Adrenal gland (tissue), 12 donors: Measurements from ENCODE around the gene LRTM1. TPM values are rescaled to one million over a fixed set of nuclear protein-coding genes. Genes with fewer than 3 reads are reported as not detected.

Source experiments
- DNase-seq, 7 donors: peaks; one replicate each; pipeline ENCODE4 v3.0.0-alpha.2; 2019 to 2020
- H3K27ac ChIP-seq, 5 donors: fragments of 200-600 bp; sonication (generic) in 4 of 5; 1 replicate in 3 of 5; 2 replicates in 2 of 5; pipeline versions ENCODE4 v1.5.1 to v1.8.0; 2016 to 2020; ENCODE audit warnings: mild to moderate bottlenecking in 1 of 5
- H3K27me3 ChIP-seq: fragments of 200-600 bp; 2 replicates; pipeline ENCODE4 v1.8.0; 2021
- H3K36me3 ChIP-seq, 2 donors: fragments of 200-600 bp; replicated peaks in 1 of 2; 1 replicate in 1 of 2; 2 replicates in 1 of 2; pipeline versions ENCODE4 v1.5.1 to v1.8.0; 2018 to 2022
- H3K4me1 ChIP-seq, 2 donors: fragments of 200-600 bp; replicated peaks in 1 of 2; 1 replicate in 1 of 2; 2 replicates in 1 of 2; pipeline versions ENCODE4 v1.5.1 to v1.8.0; 2018 to 2021
- H3K4me3 ChIP-seq, 4 donors: fragments of 200-600 bp; sonication (generic) in 3 of 4; one replicate each; pipeline ENCODE4 v1.5.1; 2016 to 2018
- H3K9me3 ChIP-seq, 3 donors: fragments of 200-600 bp; sonication (generic) in 1 of 3; replicated peaks in 1 of 3; 1 replicate in 2 of 3; 2 replicates in 1 of 3; pipeline versions ENCODE4 v1.5.1 to v1.8.0; 2016 to 2021
- CTCF ChIP-seq, 6 experiments: fragments of 450-650 bp in 4 of 6; fragments of 200-600 bp in 2 of 6; sonication (generic) in 1 of 6; IDR thresholded peaks; 1 replicate in 5 of 6; 2 replicates in 1 of 6; pipeline versions ENCODE4 v1.5.1 to v1.8.0; 2016 to 2021; ENCODE audit warnings: antibody characterized with exemption in 6 of 6, mild to moderate bottlenecking in 2 of 6, moderate library complexity in 1 of 6
- POLR2A ChIP-seq, 2 donors: fragments of 450-650 bp; IDR thresholded peaks; one replicate each; pipeline ENCODE4 v1.6.1; 2017; ENCODE audit warnings: antibody characterized with exemption in 2 of 2, mild to moderate bottlenecking in 2 of 2, moderate library complexity in 1 of 2
- WGBS, 4 donors: extraction: QIAGEN DNeasy Blood & Tissue Kit in 2 of 4; methylation state at CpG; one replicate each; pipeline versions ENCODE4 v1.1.5 to v1.1.7; 2013 to 2017; 5-methylcytosine and 5-hydroxymethylcytosine counted together
- intact Hi-C, 2 donors: fragments of 100-400 bp; cut with DNase I; formaldehyde crosslinking; loops; one replicate each; pipeline versions ENCODE4 v1.14.1 to v1.15.0; 2022 to 2023
- polyA plus RNA-seq, 3 donors: library from polyadenylated mRNA; stranded (reverse); fragments of 200-250 nt in 2 of 3; fragments of 350-450 nt in 1 of 3; fragmentation: Illumina TruSeq in 1 of 3; extraction: RNeasy Lipid Tissue Mini Kit (QIAGEN cat#74804) in 1 of 3; gene quantifications; one replicate each; pipeline ENCODE4 v1.2.3, GENCODE V29; 2013 to 2014
- total RNA-seq, 9 donors: library from RNA; depleted of rRNA in 4 of 9; stranded (reverse); fragments of >200 nt in 4 of 9; fragments of 120-200 nt in 1 of 9; fragmentation: NEBNext Ultra II Directional in 1 of 9; extraction: Animal tissue kit (Norgen Biotek cat#: 25700) in 1 of 9; gene quantifications; one replicate each; pipeline versions ENCODE4 v1.1.0 to v1.2.4, GENCODE V29; 2013 to 2023
- donor health status: healthy with polysubstance abuse.
- donor health status: Bipolar disorder and iron deficiency.
- donor health status: DM: yes; HTN: yes; CAD: no.
- donor health status: DM: no; HTN: no; CAD: no.
- donor health status: DM: no; HTN: no; CAD: no.
- donor health status: DM: yes; HTN: yes; CAD: no.

The LRTM1 gene
- total and polyA plus RNA-seq, 12 donors = 0.16 to 0.39 TPM; not detected in 10

GRCh38 chr3:54899273-54899672, 28.6 kb downstream of the LRTM1 start:
- TF ChIP-seq CTCF (IDR thresholded peaks at IDR 0.05) = no peak
- TF ChIP-seq POLR2A (IDR thresholded peaks at IDR 0.05) = no peak
- H3K4me1 ChIP-seq = peaks cover 12 to 25% of the 10 kb centered on the region in 2 donors
- 77 to 91% (median 83%) methylated on average over 6 of the region's 6 CpGs for WGBS, 4 donors
- no peaks in the 10 kb centered on the region for H3K27me3 ChIP-seq
- DNase-seq = no peak
- H3K27ac ChIP-seq = no peak overlapping the region
- no peaks in the 10 kb centered on the region for H3K9me3 ChIP-seq
- no peaks in the 10 kb centered on the region for H3K36me3 ChIP-seq
- no peak overlapping the region for H3K4me3 ChIP-seq
- intact Hi-C loops = no loop called here

- Histone ChIP-seq H3K27me3 (no peaks in the 10 kb centered on the region), H3K4me3 (no peak overlapping the region), H3K9me3 (no peaks in the 10 kb centered on the region), H3K4me1 (peaks cover 21 to 25% of the 10 kb centered on the region in 2 donors), H3K27ac (no peak overlapping the region), H3K36me3 (no peaks in the 10 kb centered on the region)
- WGBS, 4 donors = 56 to 71% (median 70%) methylated on average over 3 of the region's 3 CpGs
- TF ChIP-seq POLR2A (IDR thresholded peaks at IDR 0.05) (no peak), CTCF (IDR thresholded peaks at IDR 0.05) (no peak)
- intact Hi-C loops = no loop called here
- DNase-seq = no peak
These were observed 30.7 kb downstream of the LRTM1 start for GRCh38 chr3:54897028-54897711.

GRCh38 chr3:54895613-54896012, 32.2 kb downstream of the LRTM1 start:
- Histone ChIP-seq H3K4me3 (no peak overlapping the region), H3K36me3 (no peaks in the 10 kb centered on the region), H3K27ac (no peak overlapping the region), H3K9me3 (no peaks in the 10 kb centered on the region), H3K27me3 (no peaks in the 10 kb centered on the region), H3K4me1 (peaks cover 20 to 22% of the 10 kb centered on the region in 2 donors)
- no peak for DNase-seq
- intact Hi-C loops = no loop called here
- 94 to 97% (median 95%) methylated on average over 4 of the region's 4 CpGs for WGBS, 4 donors
- no peak for TF ChIP-seq POLR2A (IDR thresholded peaks at IDR 0.05)
- TF ChIP-seq CTCF (IDR thresholded peaks at IDR 0.05) = no peak

- TF ChIP-seq CTCF (IDR thresholded peaks at IDR 0.05) (no peak), POLR2A (IDR thresholded peaks at IDR 0.05) (no peak)
- Histone ChIP-seq H3K27ac (peak overlapping the region in 3 of 5 donors; percentile 18 to 81 (median 65)), H3K36me3 (no peaks in the 10 kb centered on the region), H3K4me3 (no peak overlapping the region), H3K9me3 (no peaks in the 10 kb centered on the region), H3K27me3 (no peaks in the 10 kb centered on the region), H3K4me1 (peaks cover 22 to 31% of the 10 kb centered on the region in 2 donors)
- intact Hi-C loops = no loop called here
- 54 to 97% (median 95%) methylated on average over 2 of the region's 2 CpGs for WGBS, 4 donors
- no peak for DNase-seq
These were observed 35.7 kb downstream of the LRTM1 start for GRCh38 chr3:54892168-54892567.
